SK-N-SH treated with all-trans-retinoic acid at 6 μM for 48 hours (cell line): Measurements from ENCODE around the gene FAM234B.

Experiments
- ATAC-seq: fragments of 200-7000 bp; cut with Tn5 transposase; 3 replicates; pipeline ENCODE4 v1.9.1; 2020; ENCODE audit warnings: mild to moderate bottlenecking, moderate library complexity
- ARNTL ChIP-seq: fragments of 450-650 bp; formaldehyde crosslinking; IDR thresholded peaks from 2 replicates; pipeline ENCODE4 v1.5.0; 2020; ENCODE audit warnings: low read depth, mild to moderate bottlenecking, moderate library complexity, borderline replicate concordance
- BACH2 ChIP-seq: fragments of 250-450 bp; sonication (Bioruptor Pico); IDR thresholded peaks from 2 replicates; pipeline ENCODE4 v1.9.0; 2021; ENCODE audit warnings: mild to moderate bottlenecking, borderline replicate concordance
- CSDC2 ChIP-seq: fragments of 250-450 bp; sonication (Bioruptor Pico); IDR thresholded peaks from 2 replicates; pipeline ENCODE4 v1.5.0; 2020; ENCODE audit warnings: mild to moderate bottlenecking, moderate library complexity
- ESRRG ChIP-seq: fragments of 250-450 bp; sonication (Bioruptor Pico); IDR thresholded peaks from 2 replicates; pipeline ENCODE4 v1.6.1; 2021; ENCODE audit warnings: mild to moderate bottlenecking
- GLIS3 ChIP-seq: fragments of 250-450 bp; sonication (Bioruptor Pico); IDR thresholded peaks from 2 replicates; pipeline ENCODE4 v1.5.0; 2020; ENCODE audit warnings: mild to moderate bottlenecking, moderate library complexity
- OSR1 ChIP-seq: fragments of 250-450 bp; sonication (Bioruptor Pico); IDR thresholded peaks from 2 replicates; pipeline ENCODE4 v1.8.0; 2022; ENCODE audit warnings: moderate library complexity, mild to moderate bottlenecking, inconsistent platforms
- PPARA ChIP-seq: fragments of 250-450 bp; sonication (Bioruptor Pico); IDR thresholded peaks from 2 replicates; pipeline ENCODE4 v1.5.0; 2020; ENCODE audit warnings: mild to moderate bottlenecking, borderline replicate concordance
- RARB ChIP-seq: fragments of 250-450 bp; sonication (Bioruptor Pico); IDR thresholded peaks from 2 replicates; pipeline ENCODE4 v1.8.0; 2021; ENCODE audit warnings: mild to moderate bottlenecking, moderate library complexity
- SNAI2 ChIP-seq: fragments of 250-450 bp; sonication (Bioruptor Pico); IDR thresholded peaks from 2 replicates; pipeline ENCODE4 v1.5.0; 2020; ENCODE audit warnings: mild to moderate bottlenecking, moderate library complexity
- TCF4 ChIP-seq: fragments of 250-450 bp; sonication (Bioruptor Pico); IDR thresholded peaks from 2 replicates; pipeline ENCODE4 v1.8.0; 2021; ENCODE audit warnings: mild to moderate bottlenecking, moderate library complexity, borderline replicate concordance
- TOX ChIP-seq: fragments of 250-450 bp; sonication (Bioruptor Pico); IDR thresholded peaks from 2 replicates; pipeline ENCODE4 v1.8.0; 2021; ENCODE audit warnings: mild to moderate bottlenecking, moderate library complexity, borderline replicate concordance
- ZC3H10 ChIP-seq: fragments of 250-450 bp; sonication (Bioruptor Pico); IDR thresholded peaks from 2 replicates; pipeline ENCODE4 v1.5.1; 2021; ENCODE audit warnings: mild to moderate bottlenecking, moderate library complexity
- ZFP3 ChIP-seq: fragments of 250-450 bp; sonication (Bioruptor Pico); IDR thresholded peaks from 2 replicates; pipeline ENCODE4 v1.5.0; 2020; ENCODE audit warnings: mild to moderate bottlenecking, moderate library complexity
- ZFP30 ChIP-seq: fragments of 450-650 bp; formaldehyde crosslinking; IDR thresholded peaks from 2 replicates; pipeline ENCODE4 v1.5.0; 2022; ENCODE audit warnings: mild to moderate bottlenecking, moderate library complexity
- ZNF565 ChIP-seq: fragments of 450-650 bp; formaldehyde crosslinking; conservative IDR thresholded peaks from 2 replicates; pipeline ENCODE4 v1.5.0; 2020; ENCODE audit warnings: low read depth, mild to moderate bottlenecking, moderate library complexity
- ZNF70 ChIP-seq: fragments of 450-650 bp; formaldehyde crosslinking; IDR thresholded peaks from 2 replicates; pipeline ENCODE4 v1.5.0; 2020; ENCODE audit warnings: mild to moderate bottlenecking, moderate library complexity
- ZNF8 ChIP-seq: fragments of 450-650 bp; formaldehyde crosslinking; IDR thresholded peaks from 2 replicates; pipeline ENCODE4 v1.5.0; 2020; ENCODE audit warnings: mild to moderate bottlenecking, moderate library complexity
- TF ChIP-seq, protein P1 (sequence below): fragments of 250-450 bp; sonication (Bioruptor Pico); IDR thresholded peaks from 2 replicates; pipeline ENCODE4 v1.5.0; 2020; ENCODE audit warnings: mild to moderate bottlenecking, moderate library complexity
- TF ChIP-seq, protein P2 (sequence below): fragments of 250-450 bp; sonication (Bioruptor Pico); IDR thresholded peaks from 2 replicates; pipeline ENCODE4 v1.8.0; 2021; ENCODE audit warnings: low read depth, mild to moderate bottlenecking, moderate library complexity, borderline replicate concordance
- TF ChIP-seq, protein P3 (sequence below): fragments of 250-450 bp; sonication (Bioruptor Pico); IDR thresholded peaks from 2 replicates; pipeline ENCODE4 v1.8.0; 2020; ENCODE audit warnings: mild to moderate bottlenecking, moderate library complexity, borderline replicate concordance
- TF ChIP-seq, protein P4 (sequence below): fragments of 250-450 bp; sonication (Bioruptor Pico); IDR thresholded peaks from 2 replicates; pipeline ENCODE4 v1.5.1; 2021; ENCODE audit warnings: mild to moderate bottlenecking, moderate library complexity

The FAM234B gene

DNA sequence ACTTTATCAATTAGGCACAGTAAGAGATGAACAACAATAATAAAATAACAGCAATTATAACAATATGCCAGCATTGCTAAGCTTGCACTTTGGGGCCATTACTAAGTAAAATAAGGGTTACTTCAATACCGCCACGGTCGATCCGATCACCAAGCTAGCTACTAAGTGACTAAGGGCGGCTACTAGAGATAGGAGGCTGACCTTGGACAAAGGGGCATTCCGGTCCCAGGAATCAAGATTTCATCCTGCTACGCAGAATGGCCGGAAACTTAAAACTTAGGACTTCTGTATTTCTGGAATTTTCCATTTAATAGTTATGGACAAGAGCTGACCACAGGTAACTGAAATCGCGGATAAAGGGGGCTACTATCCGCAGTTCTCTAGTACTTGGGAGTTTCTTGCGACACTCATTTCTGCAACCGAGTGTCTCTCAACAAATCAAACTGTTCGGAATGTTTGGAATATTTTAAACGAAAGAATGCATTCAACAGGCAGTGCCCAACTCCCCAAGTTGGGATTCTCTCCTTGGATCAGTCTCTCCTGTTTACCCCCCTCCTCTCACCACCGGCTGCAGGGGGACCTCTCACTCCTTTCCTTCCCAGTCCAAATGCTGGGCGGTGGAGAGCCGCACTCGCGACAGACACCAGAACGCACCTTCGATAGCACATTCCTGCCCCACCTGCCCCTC, 44.8 kb upstream of the FAM234B start:
- TF ChIP-seq BACH2 (no peak), PPARA (CRISPR knock-in tag) (no peak), ZFP3 (CRISPR knock-in tag) (no peak), ESRRG (CRISPR knock-in tag) (no peak), GLIS3 (no peak), TOX (no peak), SNAI2 (CRISPR knock-in tag) (no peak), ZNF70 (CRISPR knock-in tag) (no peak), ZC3H10 (CRISPR knock-in tag) (no peak), OSR1 (CRISPR knock-in tag) (no peak), ZFP30 (CRISPR knock-in tag) (no peak), ZNF565 (CRISPR knock-in tag) (no peak), TCF4 (CRISPR knock-in tag) (no peak), ZNF8 (CRISPR knock-in tag) (no peak)
- TF ChIP-seq, protein P1, sequence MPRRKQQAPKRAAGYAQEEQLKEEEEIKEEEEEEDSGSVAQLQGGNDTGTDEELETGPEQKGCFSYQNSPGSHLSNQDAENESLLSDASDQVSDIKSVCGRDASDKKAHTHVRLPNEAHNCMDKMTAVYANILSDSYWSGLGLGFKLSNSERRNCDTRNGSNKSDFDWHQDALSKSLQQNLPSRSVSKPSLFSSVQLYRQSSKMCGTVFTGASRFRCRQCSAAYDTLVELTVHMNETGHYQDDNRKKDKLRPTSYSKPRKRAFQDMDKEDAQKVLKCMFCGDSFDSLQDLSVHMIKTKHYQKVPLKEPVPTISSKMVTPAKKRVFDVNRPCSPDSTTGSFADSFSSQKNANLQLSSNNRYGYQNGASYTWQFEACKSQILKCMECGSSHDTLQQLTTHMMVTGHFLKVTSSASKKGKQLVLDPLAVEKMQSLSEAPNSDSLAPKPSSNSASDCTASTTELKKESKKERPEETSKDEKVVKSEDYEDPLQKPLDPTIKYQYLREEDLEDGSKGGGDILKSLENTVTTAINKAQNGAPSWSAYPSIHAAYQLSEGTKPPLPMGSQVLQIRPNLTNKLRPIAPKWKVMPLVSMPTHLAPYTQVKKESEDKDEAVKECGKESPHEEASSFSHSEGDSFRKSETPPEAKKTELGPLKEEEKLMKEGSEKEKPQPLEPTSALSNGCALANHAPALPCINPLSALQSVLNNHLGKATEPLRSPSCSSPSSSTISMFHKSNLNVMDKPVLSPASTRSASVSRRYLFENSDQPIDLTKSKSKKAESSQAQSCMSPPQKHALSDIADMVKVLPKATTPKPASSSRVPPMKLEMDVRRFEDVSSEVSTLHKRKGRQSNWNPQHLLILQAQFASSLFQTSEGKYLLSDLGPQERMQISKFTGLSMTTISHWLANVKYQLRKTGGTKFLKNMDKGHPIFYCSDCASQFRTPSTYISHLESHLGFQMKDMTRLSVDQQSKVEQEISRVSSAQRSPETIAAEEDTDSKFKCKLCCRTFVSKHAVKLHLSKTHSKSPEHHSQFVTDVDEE (CRISPR knock-in tag): no peak
- TF ChIP-seq, protein P2, sequence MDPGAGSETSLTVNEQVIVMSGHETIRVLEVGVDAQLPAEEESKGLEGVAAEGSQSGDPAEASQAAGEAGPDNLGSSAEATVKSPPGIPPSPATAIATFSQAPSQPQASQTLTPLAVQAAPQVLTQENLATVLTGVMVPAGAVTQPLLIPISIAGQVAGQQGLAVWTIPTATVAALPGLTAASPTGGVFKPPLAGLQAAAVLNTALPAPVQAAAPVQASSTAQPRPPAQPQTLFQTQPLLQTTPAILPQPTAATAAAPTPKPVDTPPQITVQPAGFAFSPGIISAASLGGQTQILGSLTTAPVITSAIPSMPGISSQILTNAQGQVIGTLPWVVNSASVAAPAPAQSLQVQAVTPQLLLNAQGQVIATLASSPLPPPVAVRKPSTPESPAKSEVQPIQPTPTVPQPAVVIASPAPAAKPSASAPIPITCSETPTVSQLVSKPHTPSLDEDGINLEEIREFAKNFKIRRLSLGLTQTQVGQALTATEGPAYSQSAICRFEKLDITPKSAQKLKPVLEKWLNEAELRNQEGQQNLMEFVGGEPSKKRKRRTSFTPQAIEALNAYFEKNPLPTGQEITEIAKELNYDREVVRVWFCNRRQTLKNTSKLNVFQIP: no peak

DNA sequence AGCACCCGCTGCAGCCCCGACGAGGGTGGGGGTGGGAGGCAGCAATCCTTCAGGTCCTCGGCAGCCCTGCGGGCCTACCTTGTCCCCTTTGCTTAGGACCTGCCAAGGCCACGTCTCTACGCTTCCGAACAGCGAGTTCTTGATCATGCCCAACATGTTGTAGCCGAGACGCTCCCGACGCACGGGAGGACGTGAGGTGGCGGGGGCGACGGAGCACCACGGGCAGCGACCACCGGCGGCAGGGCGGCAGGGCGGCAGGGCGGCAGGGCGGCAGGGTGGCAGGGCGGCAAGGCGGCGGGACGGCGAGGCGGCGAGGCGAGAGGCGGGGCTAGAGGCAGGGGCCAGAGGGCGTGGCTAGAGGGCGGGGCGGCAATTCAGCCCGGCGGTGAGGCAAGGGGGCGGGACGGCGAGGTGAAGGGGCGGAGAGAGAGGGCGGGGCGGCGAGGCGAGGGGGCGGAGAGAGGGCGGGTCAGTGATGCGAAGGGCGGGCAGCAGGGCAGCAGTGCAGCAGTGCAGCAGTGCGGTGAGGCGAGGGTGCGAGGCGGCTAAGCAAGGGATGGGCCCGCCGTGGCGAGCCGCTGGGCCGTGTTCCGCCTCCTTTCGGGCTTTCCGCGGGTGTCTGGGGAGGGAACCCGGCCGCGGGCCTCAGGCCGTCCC, 44.1 kb upstream of the FAM234B start, which contains the start of gene HEBP1:
Gene HEBP1 (minus strand): TSS at position 307 of the 657 bp plus-strand sequence. CDS start 151 bp downstream, at position 156.
- ATAC-seq: peak; percentile 89
- TF ChIP-seq RARB (CRISPR knock-in tag): no peak
- no peak for TF ChIP-seq BACH2
- no peak for TF ChIP-seq TCF4 (CRISPR knock-in tag)

More for the DNA sequence above, 44.8 kb upstream of the FAM234B start:
- peak; percentile 5 for ATAC-seq

DNA sequence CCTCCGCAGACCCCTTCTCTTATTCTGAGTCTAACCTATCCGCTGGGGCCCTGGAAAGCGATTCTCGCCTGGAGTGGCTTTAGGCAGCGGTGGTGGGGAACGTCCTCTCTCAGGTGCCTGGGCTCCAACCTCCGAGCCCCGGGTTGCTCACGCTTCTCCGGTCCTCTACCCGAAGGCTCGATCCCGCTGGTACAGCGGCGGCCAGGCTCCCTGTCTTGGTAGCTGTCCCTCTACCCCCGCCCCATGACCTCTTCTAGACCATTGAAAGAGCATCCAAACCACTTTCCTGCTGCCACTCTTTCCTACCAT, 43.6 kb upstream of the FAM234B start:
- TF ChIP-seq CSDC2 (CRISPR knock-in tag) (no peak), TCF4 (CRISPR knock-in tag) (no peak), ZFP30 (CRISPR knock-in tag) (no peak), TOX (no peak), ARNTL (no peak), ZNF70 (CRISPR knock-in tag) (no peak), ZNF8 (CRISPR knock-in tag) (no peak), BACH2 (no peak)
- peak; percentile 75 for ATAC-seq

DNA sequence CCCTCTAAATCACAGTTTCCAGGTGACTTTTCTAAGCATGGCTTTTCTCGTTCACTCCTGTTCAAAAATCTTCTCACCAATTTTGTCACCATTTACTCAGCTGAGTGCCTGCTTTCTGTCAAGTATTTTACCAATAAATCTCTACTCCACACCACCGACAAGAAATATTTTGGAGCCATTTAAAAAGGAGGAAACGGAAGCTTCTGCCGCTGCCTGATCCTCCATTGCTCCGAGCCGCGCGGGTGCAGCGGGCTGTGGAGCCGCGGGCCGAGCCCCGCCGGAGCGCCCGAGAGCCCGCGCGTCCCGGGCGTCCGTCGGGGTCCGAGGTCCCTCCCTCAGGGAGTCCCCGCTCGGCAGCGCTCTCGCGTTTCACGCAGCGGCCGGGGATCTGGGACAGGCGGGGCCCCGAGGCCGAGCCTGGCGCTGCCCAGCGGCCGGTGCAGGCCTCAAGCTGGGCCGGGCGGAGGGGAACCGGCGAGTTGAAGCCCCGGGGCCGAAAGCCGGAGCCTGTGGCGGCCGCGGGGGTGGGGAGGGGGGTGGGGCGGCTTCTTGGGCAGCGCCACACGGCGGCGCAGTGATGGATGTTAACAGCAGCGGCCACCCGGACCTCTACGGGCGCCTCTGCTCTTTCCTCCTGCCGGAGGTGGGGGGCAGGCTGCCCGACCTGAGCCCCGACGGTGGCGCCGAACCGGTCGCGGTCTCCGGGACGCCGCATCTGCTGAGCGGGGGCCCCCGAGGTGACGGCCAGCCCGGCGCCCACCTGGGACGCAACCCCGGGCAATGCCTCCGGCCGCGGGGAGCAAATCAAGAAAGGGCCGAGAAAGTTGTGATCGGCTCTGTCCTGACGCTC, 43.0 kb upstream of the FAM234B start:
- TF ChIP-seq TOX (no peak), ARNTL (no peak), RARB (CRISPR knock-in tag) (no peak)
- TF ChIP-seq, protein P3, sequence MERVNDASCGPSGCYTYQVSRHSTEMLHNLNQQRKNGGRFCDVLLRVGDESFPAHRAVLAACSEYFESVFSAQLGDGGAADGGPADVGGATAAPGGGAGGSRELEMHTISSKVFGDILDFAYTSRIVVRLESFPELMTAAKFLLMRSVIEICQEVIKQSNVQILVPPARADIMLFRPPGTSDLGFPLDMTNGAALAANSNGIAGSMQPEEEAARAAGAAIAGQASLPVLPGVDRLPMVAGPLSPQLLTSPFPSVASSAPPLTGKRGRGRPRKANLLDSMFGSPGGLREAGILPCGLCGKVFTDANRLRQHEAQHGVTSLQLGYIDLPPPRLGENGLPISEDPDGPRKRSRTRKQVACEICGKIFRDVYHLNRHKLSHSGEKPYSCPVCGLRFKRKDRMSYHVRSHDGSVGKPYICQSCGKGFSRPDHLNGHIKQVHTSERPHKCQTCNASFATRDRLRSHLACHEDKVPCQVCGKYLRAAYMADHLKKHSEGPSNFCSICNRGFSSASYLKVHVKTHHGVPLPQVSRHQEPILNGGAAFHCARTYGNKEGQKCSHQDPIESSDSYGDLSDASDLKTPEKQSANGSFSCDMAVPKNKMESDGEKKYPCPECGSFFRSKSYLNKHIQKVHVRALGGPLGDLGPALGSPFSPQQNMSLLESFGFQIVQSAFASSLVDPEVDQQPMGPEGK (CRISPR knock-in tag): no peak
- TF ChIP-seq, protein P4, sequence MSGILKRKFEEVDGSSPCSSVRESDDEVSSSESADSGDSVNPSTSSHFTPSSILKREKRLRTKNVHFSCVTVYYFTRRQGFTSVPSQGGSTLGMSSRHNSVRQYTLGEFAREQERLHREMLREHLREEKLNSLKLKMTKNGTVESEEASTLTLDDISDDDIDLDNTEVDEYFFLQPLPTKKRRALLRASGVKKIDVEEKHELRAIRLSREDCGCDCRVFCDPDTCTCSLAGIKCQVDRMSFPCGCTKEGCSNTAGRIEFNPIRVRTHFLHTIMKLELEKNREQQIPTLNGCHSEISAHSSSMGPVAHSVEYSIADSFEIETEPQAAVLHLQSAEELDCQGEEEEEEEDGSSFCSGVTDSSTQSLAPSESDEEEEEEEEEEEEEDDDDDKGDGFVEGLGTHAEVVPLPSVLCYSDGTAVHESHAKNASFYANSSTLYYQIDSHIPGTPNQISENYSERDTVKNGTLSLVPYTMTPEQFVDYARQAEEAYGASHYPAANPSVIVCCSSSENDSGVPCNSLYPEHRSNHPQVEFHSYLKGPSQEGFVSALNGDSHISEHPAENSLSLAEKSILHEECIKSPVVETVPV (CRISPR knock-in tag): no peak
- peak; percentile 60 for ATAC-seq
